Activated effector memory CD4-positive, alpha-beta T cell treated with Interleukin-2 at 50 U/mL for 16 hours (primary cell): ENCODE results near the gene GZMM.

Experiments used
- DNase-seq: peaks from one replicate; pipeline ENCODE4 v3.0.0-alpha.2; 2020

Gene GZMM

DNA sequence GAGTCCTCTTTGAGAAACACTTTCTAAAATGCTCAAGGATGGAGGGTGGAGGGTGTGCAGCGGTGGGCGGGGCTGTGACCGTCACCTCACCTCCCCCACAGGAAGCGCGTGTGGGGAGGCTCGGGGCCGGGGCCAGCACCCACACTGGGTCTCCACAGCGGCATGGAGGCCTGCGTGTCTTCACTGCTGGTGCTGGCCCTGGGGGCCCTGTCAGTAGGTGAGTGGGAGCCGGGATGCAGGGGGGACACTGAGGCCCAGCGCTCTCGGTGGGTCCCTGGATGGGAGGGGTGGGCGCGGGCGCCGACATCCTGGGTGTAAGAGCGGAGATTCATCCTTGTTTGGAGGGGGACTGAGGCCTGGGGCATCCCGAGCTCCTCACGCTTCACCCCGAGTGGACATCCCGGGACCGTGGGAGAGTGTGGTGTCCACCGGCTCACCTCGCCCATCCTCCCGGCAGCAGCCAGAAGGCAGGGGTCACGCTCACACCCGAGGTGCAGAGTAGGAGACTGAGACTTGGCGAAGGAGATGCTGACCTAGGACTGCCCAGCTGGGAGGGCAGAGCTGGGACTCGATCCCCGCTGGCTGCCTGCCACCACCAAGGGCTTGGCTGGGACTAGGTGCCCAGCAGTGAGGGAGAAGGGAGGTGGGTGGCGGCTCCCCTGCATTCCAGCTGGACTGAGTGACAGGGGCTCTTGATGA lies at the start of gene GZMM:
TSS of gene GZMM (plus strand) at position 144 of the 699 bp plus-strand sequence. CDS start at position 163, 19 bp downstream.
- DNase-seq: peak; percentile 71

DNA sequence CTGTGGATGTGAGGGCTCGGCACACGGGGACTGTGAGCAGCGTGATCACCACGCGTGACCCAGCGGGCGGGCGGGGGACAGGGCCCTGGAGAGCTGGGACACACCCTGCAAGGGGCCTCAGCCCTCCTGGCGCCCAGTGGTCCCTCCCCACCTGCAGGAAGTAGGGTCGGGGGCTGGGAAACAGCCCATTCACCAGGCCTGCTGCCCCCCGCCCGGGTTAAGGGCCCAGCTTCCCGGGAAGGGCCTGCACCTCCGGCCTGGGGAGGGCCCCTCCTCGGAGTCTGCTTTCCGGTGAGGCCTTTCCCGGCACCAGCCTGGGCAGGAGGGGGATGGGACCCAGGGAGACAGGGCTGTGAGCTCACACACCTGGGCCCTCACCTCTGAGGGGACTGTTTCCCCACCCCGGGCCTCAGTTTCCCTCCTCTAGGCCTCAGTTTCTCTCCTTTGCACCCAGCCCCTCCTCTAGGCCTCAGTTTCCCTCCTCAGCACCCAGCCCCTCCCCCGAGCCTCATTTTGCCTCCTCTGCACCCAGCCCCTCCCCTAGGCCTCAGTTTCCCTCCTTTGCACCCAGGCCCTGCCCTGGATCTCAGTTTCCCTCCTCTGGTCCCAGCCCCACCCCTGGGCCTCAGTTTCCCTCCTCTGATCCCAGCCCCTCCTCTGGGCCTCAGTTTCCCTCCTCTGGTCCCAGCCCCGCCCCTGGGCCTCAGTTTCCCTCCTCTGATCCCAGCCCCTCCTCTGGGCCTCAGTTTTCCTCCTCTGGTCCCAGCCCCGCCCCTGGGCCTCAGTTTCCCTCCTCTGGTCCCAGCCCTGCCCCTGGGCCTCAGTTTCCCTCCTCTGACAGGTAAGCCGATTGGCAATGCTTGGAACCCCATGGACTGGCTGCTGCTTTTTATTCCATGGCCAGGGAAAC lies 49.4 kb upstream of the GZMM start:
- no peak for DNase-seq

DNA sequence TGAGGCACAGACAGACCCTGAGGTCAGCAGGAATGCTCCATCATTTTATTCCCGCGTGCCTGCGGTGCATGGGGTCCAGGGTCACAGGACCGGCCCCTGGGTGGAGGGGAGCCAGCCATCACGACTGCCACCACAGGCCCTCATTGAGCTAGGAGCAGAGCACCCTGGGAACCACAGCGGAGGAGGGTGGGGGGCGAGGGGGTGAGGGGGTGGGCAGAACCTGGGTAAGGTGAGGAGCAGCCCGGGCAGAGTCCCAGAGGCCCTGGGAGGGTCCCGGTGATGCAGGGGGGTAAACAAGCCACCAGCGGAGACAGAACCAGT lies 48.8 kb upstream of the GZMM start:
- DNase-seq: no peak

DNA sequence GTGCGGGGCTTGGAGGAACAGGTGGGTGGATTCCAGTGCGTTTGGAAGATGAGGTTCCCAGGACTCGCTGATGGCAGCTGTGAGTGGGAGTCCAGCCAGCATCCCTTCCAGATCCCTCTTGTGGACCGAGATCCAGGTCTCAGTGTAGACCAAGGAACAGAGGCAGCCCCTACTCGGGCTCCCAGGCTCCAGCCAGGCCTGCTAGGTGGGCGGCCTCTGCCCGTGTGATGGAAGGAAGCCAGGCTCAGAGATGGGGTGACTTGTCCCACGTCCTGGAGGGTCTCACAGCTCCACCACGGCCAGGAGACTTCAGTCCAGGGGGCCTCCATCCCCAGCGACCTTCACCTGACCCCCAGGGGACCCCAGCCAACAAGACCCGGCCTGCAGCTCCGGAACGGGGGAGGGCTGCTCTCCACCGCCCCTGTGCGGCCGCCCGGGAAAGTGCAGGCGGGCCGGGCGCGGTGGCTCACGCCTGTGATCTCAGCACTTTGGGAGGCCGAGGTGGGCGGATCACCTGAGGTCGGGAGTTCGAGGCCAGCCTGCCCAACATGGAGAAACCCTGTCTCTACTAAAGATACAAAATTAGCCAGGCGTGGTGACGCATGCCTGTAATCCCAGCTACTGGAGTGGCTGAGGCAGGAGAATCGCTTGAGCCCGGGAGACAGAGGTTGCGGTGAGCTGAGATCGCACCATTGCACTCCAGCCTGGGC lies 48.3 kb upstream of the GZMM start:
- DNase-seq: peak; percentile 30

DNA sequence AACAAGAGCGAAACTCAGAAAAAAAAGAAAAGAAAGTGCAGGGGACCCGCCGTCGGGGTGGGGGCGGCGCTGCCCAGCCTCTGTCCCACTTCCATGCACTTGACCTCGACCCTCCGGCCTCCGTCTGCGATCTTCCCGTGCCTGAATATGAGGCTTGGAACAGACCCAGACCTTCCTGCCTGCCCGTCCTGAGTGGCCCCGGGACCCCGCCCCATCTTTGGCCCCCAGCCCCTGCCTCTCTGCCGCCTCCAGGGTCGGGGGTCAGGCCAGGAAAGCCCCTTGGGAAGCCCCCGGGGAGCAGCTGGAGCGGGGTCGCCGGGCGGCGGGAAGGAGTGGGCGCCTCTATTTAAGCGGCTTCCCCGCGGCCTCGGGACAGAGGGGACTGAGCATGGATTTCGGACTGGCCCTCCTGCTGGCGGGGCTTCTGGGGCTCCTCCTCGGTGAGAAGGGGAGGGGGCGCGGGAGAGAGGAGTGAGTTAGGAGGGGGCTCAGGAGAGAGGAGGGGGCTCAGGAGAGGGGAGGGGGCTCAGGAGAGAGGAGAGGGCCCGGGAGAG lies 47.7 kb upstream of the GZMM start, which contains the start of gene MADCAM1:
TSS of gene MADCAM1 (plus strand) at position 375 of the 554 bp plus-strand sequence. CDS start at position 389, 14 bp downstream.
- no peak for DNase-seq

DNA sequence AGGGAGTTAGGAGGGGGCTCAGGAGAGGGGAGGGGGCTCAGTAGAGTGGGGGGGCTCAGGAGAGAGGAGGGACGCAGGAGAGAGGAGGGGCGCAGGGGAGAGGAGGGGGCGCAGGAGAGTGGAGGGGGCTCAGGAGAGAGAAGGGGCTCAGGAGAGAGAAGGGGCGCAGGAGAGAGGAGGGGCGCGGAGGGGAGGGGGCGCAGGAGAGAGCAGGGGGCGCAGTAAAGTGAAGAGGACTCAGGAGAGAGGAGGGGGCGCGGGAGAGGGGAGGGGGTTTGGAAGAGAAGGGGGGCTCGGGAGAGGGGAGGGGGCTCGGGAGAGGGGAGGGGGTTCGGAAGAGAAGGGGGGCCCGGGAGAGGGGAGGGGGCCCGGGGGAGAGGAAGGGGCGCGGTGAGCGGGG lies 46.9 kb upstream of the GZMM start:
- DNase-seq: no peak

DNA sequence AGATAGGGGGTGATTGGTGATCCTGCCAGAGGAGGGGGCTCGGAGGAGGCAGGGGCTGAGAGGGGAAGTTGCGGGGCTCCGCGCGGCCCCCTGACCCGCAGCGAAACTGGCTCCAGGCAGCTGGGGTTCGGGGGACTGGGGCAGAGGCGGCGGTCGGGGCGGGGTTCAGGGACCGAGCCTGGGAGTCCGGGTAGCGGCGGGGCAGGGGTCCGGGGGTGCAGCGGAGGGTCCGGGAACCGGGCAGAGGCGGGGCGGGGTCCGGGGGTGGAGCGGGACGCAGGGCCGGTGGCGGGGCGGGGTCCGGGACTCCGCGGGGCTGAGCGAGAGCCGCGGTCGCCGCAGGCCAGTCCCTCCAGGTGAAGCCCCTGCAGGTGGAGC lies 46.4 kb upstream of the GZMM start:
- no peak for DNase-seq

DNA sequence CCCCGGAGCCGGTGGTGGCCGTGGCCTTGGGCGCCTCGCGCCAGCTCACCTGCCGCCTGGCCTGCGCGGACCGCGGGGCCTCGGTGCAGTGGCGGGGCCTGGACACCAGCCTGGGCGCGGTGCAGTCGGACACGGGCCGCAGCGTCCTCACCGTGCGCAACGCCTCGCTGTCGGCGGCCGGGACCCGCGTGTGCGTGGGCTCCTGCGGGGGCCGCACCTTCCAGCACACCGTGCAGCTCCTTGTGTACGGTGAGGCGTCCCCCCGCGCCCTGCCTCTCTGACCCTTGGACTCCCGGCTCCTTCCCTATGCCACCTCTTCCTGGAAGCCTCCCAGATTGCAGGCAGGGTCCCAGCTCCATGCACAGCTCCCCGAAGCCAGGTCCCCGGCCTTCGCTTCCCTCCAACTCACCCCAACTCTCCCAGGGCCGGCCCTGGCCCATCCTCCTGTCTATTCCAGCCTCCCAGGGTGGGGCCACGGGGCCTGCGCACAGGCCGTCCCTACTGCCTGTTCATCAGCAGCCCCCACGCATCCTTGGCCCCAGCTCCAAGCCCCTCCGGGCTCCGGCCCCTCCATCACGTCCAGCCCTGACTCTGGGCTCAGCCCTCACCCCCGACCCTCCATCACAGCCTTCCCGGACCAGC lies 45.9 kb upstream of the GZMM start:
- DNase-seq: no peak

DNA sequence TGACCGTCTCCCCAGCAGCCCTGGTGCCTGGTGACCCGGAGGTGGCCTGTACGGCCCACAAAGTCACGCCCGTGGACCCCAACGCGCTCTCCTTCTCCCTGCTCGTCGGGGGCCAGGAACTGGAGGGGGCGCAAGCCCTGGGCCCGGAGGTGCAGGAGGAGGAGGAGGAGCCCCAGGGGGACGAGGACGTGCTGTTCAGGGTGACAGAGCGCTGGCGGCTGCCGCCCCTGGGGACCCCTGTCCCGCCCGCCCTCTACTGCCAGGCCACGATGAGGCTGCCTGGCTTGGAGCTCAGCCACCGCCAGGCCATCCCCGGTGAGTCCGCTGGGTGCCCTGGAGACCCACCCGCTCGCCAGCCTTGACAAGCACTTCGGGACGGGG lies 45.4 kb upstream of the GZMM start:
- DNase-seq: no peak

DNA sequence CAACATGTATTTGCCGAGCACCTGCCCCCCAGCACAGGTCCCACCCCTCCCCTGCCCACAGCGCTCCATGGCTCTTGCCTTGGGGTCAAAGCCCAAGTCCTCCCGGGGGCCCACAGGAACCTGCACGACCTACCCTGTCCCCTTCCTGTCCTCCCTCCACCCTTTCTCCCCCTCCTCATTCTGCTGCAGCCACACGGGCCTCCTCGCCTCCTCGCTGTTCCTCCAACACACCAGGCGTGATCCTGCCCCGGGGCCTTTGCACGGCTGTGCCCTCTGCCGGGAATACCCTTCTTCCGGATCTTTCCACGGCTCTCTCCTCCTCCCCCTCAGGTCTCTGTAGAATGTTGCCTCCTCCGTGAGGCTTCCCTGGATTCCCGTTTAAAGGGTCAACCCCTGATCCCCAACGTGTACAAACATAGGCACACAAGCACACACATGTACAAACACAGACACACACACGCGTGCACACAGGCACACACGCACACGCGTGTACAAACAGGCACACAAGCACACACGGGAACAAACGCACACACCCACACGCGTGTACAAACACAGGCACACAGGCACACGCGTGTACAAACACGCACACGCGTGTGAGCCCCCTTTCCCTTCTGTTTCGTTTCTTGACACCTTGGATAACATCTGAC lies 44.8 kb upstream of the GZMM start:
- no peak for DNase-seq

DNA sequence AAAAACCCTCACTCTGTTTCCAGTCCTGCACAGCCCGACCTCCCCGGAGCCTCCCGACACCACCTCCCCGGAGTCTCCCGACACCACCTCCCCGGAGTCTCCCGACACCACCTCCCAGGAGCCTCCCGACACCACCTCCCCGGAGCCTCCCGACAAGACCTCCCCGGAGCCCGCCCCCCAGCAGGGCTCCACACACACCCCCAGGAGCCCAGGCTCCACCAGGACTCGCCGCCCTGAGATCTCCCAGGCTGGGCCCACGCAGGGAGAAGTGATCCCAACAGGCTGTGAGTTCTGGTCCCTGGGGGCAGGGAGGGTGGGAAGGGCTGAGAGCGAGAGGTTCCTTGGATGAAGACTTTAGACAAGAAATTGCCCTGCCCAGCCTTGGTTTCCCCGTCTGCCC lies 42.2 kb upstream of the GZMM start:
- DNase-seq: no peak

DNA sequence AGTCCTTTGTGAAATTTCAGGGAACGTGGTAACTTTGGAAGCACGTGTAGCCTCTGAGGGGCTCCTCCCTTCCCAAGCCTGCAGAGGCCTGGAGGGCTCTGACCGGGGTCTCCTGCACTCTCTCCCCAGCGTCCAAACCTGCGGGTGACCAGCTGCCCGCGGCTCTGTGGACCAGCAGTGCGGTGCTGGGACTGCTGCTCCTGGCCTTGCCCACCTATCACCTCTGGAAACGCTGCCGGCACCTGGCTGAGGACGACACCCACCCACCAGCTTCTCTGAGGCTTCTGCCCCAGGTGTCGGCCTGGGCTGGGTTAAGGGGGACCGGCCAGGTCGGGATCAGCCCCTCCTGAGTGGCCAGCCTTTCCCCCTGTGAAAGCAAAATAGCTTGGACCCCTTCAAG lies 39.2 kb upstream of the GZMM start:
- DNase-seq: no peak

DNA sequence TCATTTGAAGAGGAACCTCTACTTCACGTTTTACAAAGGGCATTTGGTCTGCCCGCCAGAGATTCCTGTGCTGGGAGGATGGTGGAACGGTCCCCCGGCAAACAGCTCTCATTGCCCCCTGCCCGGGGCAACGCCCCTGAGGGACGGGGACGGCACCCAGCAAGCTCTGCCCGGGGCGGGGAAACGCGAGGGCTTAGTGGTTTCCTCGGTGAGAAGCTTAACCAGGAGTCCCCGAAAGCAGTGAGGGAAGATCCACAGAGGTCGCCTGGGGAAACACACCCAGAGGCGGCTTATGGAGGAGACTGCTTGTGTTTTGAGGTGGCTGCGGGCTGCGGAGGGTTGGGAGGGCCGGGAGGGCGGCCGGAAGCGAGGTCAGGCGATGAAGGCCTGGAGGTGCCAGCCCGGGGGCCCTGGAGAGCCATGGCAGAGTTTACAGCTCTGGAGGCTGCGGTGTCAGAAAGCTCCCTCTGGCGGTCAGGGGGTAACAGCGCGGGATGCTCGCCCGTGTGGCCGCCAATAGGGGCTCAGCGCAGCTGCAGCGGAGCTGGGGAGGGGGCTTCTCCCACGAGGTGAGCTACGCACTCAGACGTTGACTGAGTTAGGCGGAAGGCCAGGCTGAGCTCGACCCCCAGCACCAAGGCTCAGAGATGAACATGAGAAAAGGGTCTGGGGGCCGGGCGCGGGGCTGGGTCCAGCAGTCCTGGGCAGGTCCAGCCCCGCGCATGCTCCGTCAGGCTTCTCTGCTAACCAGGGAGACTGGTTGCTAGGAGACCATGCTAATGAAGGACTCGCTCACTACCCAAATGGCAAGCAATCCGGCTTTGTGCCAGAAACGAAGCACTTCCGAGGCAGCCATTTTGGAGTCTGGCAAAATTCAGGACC lies 37.2 kb upstream of the GZMM start:
- peak; percentile 88 for DNase-seq

DNA sequence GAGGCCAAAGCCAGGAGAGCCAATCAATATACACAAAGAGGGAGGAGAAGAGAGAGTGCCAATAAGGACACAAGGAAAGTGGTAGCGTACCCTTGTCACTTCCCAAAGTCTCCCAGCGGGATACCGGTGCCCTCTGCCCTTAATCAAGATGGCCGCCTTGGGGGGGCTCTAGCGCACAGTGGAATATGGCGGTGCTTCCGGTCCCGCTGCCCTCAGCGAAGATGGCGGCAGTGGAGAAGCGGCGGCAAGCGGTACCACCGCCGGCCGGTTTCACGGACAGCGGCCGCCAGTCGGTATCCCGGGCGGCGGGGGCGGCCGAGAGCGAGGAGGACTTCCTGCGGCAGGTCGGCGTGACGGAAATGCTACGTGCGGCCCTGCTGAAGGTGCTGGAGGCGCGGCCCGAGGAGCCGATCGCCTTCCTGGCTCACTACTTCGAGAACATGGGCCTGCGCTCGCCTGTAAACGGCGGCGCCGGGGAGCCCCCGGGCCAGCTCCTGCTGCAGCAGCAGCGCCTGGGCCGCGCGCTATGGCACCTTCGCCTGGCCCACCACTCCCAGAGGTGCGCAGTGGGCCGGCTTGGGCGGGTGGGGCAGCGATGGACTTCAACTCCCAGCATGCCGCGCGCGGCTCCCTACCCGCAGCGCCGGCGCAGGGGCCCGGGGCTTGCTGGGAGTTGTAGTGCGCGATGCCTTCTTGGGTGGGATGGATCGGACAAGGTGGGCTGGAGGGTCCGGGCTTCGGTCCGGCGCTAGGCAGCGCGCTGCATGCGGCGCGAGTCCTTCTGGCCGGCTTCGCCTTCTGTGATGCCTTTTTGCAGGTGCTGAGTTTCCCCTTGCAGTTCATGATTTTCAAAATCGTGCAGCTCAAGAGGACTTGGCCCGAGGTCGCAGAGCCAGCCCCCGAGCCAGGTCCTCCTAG lies 36.3 kb upstream of the GZMM start, which contains the start of gene TPGS1:
TSS of gene TPGS1 (plus strand) at position 212 of the 918 bp plus-strand sequence. CDS start at position 222, 10 bp downstream.
- DNase-seq: peak; percentile 82

DNA sequence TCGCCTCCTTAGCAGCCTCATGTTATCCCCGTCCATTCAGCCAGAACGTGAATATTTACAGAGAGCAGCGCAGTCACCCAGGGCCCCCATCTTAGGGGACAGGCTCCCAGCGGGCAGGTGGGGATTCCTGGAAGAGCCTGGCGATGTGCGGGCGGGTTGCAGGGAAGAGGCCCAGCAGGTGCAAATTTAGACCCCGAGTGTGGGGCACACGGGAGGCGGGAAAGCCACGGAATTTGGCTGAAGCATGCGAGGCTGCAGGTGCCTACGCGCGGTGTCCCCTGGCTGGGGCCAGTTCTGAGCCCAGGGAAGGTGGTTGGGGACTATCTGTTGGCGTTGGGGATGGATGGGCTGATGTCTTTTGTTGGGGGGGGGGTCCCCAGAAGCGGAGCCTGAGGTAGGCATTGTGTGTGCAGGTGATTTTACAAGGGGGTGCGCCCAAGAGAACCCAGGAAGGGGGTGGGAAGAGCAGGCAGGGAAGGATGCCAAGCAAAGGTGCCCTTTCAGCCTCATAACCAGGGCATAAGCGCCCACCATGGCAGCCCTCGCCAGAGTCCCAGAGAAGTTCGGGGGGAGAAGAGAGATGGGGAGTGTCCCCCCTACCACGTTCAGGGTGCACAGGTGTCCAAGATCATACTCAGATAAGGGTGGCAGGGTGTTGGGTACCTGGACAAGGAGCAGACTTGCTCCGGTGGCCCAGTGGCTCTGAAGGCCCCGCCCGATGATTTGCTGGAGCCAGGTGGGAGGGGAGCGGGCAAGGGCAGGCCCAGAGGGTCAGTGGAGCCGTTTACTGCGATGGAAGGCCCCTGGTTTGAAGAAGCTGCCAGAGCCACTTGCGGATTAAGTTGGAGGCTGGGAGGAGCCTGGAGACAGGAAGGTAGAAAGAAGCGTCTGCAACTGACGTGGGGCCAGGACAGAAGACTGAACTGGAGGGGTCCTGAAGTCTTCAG lies 35.4 kb upstream of the GZMM start:
- no peak for DNase-seq

DNA sequence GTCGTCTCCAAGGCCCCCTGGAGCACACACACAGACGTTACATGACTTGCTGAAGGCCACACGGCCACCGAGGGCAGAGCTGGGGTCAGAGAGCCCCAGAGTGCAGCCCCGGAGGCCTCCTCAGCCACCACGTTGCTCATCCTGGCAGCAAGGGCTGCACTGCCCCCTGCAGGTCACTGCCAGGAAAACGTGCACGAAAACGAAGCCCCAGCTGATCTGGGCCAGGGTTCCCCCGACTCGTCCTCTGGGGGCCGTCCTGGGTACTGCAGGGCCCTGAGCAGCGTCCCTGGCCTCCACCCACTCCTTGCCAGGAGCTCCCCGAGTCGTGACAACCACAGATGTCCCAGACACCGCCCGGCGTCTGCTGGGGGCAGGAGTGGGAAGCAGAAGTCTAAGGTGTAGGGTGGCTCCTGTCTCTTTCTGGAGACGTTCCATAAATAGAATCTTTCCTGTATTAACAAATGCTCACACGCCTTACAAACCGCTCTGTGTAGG lies 33.2 kb upstream of the GZMM start:
- DNase-seq: peak; percentile 86

DNA sequence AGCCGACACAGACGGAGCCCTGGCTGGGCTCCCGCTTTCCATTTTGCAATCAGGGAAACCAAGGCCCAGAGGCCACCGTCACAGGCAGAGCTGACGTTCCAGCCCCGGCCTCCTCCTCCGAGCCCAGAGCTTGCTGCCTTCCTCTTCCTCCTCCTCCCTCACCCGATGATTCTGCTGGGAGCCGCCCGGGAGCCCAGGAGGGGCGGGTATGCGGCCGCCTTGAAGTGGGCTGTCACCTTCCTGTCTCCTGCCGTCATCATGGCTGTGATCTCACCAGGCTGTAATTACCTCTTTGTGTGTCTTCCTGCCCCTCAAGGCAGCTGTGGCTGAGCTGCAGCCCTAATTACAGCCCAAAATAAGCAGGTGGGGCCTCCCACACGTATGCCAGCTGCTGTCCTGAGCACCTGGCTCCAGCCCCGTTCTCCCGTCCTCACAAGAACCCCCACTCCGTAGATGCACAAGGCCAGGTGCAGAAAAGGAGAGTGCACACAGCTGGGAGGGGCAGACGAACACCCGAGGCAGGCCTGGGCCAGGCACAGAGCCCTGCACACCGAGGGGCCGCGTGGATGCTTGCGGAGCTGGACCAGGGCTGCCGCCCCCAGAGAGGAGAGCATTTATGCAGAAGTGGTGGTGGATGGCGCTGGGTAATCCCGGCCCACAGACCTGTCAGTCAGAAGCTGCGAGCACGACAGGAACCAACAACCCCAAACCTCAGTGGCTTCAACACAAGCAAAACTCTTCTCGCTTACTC lies 32.6 kb upstream of the GZMM start:
- DNase-seq: peak; percentile 82
